ENCODE results near the gene HSPA12A.

The HSPA12A gene

DNA sequence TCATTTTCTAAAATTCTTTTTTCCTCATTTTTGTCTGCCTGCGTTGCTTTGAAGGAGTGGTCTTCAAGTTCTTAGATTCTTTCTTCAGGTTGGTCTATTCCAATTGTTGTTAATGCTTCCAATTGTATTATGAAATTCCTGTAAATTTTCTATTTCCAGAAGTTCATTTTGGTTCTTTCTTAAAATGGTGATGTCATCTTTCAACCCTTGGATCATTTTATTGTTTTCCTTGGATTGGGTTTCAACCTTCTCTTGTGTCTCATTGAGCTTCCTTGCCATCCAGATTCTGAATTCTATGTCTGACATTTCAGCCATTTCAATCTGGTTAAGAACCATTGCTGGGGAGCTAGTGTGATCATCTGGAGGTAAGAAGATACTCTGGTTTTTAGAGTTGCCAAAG lies 88.5 kb downstream of the HSPA12A start:
- ChIA-PET POLR2A (no interaction called here), CTCF (interaction anchor here (0.6 kb wide), 1 partner anchor 129 kb away, joined by 3 read pairs; no protein-coding TSS in a partner anchor)
- Histone ChIP-seq H3K9me3 (ENCODE audit: control extremely low read depth in 1 of 5, control insufficient read depth in 4 of 5, insufficient read depth in 2 of 5, low read depth in 1 of 5, low read length in 4 of 5) (peaks cover 0 to 5% (median 0%) of the 10 kb centered on the region in 5 experiments), H3K4me3 (ENCODE audit: control insufficient read depth in 1 of 7, extremely low read depth in 1 of 7, insufficient read depth in 4 of 7, low read depth in 2 of 7, low read length in 6 of 7) (no peak overlapping the region), H3K4me1 (ENCODE audit: control extremely low read depth in 1 of 4, control insufficient read depth in 4 of 4, insufficient read depth in 4 of 4, low read length in 3 of 4) (no peaks in the 10 kb centered on the region), H3K27ac (ENCODE audit: insufficient read depth in 1 of 2, low read depth in 1 of 2, low read length in 2 of 2, poor library complexity in 1 of 2, severe bottlenecking in 2 of 2) (no peak overlapping the region), H3K36me3 (ENCODE audit: control insufficient read depth in 4 of 4, insufficient read depth in 4 of 4, low read length in 3 of 4) (no peaks in the 10 kb centered on the region), H3K27me3 (replicated peaks in 2 of 5; ENCODE audit: control insufficient read depth in 4 of 5, insufficient read depth in 5 of 5, low read length in 4 of 5) (peaks cover 0 to 6% (median 0%) of the 10 kb centered on the region in 5 experiments)
- WGBS (ENCODE audit: insufficient coverage): no CpG with 5 or more reads among the region's 1 CpG
- no peak for DNase-seq

- DNase-seq: no peak
- 81% methylated on average over 4 of the region's 8 CpGs for WGBS (ENCODE audit: insufficient coverage)
- Histone ChIP-seq H3K4me1 (ENCODE audit: control extremely low read depth in 1 of 4, control insufficient read depth in 4 of 4, insufficient read depth in 4 of 4, low read length in 3 of 4) (no peaks in the 10 kb centered on the region), H3K27ac (ENCODE audit: insufficient read depth in 1 of 2, low read depth in 1 of 2, low read length in 2 of 2, poor library complexity in 1 of 2, severe bottlenecking in 2 of 2) (no peak overlapping the region), H3K27me3 (replicated peaks in 2 of 5; ENCODE audit: control insufficient read depth in 4 of 5, insufficient read depth in 5 of 5, low read length in 4 of 5) (peaks cover 0 to 3% (median 0%) of the 10 kb centered on the region in 5 experiments), H3K9me3 (ENCODE audit: control extremely low read depth in 1 of 5, control insufficient read depth in 4 of 5, insufficient read depth in 2 of 5, low read depth in 1 of 5, low read length in 4 of 5) (peaks cover 0 to 5% (median 0%) of the 10 kb centered on the region in 5 experiments), H3K36me3 (ENCODE audit: control insufficient read depth in 4 of 4, insufficient read depth in 4 of 4, low read length in 3 of 4) (no peaks in the 10 kb centered on the region), H3K4me3 (ENCODE audit: control insufficient read depth in 1 of 7, extremely low read depth in 1 of 7, insufficient read depth in 4 of 7, low read depth in 2 of 7, low read length in 6 of 7) (no peak overlapping the region)
- POLR2A ChIA-PET: no interaction called here
- CTCF ChIA-PET: no interaction called here
Observed at GRCh38 chr10:116648903-116649302, 93.5 kb downstream of the HSPA12A start.

DNA sequence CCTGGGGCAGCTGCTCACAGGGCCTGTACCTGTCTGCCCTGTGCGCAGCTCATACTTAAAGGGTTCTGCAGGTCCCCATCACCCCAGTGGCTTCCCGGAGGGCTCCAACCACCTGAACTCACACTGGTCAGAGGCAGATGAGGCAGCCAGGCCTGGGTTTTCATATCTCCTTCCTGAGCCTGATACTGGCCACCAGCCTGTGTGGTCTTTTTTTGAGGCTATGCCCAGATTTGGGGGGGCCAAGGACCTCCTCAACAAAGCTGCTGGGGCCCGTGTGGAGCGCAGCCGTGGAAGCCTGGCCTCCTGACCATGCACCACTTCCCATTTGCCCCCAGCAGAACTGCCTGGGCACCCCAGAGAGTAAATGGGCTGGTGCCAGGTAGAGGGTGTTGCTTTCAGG lies 95.9 kb downstream of the HSPA12A start:
- Histone ChIP-seq H3K36me3 (ENCODE audit: control insufficient read depth in 4 of 4, insufficient read depth in 4 of 4, low read length in 3 of 4) (no peaks in the 10 kb centered on the region), H3K27ac (ENCODE audit: insufficient read depth in 1 of 2, low read depth in 1 of 2, low read length in 2 of 2, poor library complexity in 1 of 2, severe bottlenecking in 2 of 2) (no peak overlapping the region), H3K9me3 (ENCODE audit: control extremely low read depth in 1 of 5, control insufficient read depth in 4 of 5, insufficient read depth in 2 of 5, low read depth in 1 of 5, low read length in 4 of 5) (peaks cover 0 to 5% (median 0%) of the 10 kb centered on the region in 5 experiments), H3K27me3 (replicated peaks in 2 of 5; ENCODE audit: control insufficient read depth in 4 of 5, insufficient read depth in 5 of 5, low read length in 4 of 5) (peaks cover 0 to 3% (median 0%) of the 10 kb centered on the region in 5 experiments), H3K4me1 (ENCODE audit: control extremely low read depth in 1 of 4, control insufficient read depth in 4 of 4, insufficient read depth in 4 of 4, low read length in 3 of 4) (no peaks in the 10 kb centered on the region), H3K4me3 (ENCODE audit: control insufficient read depth in 1 of 7, extremely low read depth in 1 of 7, insufficient read depth in 4 of 7, low read depth in 2 of 7, low read length in 6 of 7) (no peak overlapping the region)
- POLR2A ChIA-PET: no interaction called here
- WGBS (ENCODE audit: insufficient coverage): 100% methylated on average over 2 of the region's 5 CpGs
- CTCF ChIA-PET: no interaction called here
- no peak for DNase-seq

GRCh38 chr10:116637830-116638229 lies 104.5 kb downstream of the HSPA12A start:
- Histone ChIP-seq H3K4me3 (ENCODE audit: control insufficient read depth in 1 of 7, extremely low read depth in 1 of 7, insufficient read depth in 4 of 7, low read depth in 2 of 7, low read length in 6 of 7) (no peak overlapping the region), H3K27ac (ENCODE audit: insufficient read depth in 1 of 2, low read depth in 1 of 2, low read length in 2 of 2, poor library complexity in 1 of 2, severe bottlenecking in 2 of 2) (no peak overlapping the region), H3K4me1 (ENCODE audit: control extremely low read depth in 1 of 4, control insufficient read depth in 4 of 4, insufficient read depth in 4 of 4, low read length in 3 of 4) (no peaks in the 10 kb centered on the region), H3K27me3 (replicated peaks in 2 of 5; ENCODE audit: control insufficient read depth in 4 of 5, insufficient read depth in 5 of 5, low read length in 4 of 5) (peaks cover 0 to 15% (median 1%) of the 10 kb centered on the region in 5 experiments), H3K9me3 (ENCODE audit: control extremely low read depth in 1 of 5, control insufficient read depth in 4 of 5, insufficient read depth in 2 of 5, low read depth in 1 of 5, low read length in 4 of 5) (peaks cover 0 to 4% (median 0%) of the 10 kb centered on the region in 5 experiments), H3K36me3 (ENCODE audit: control insufficient read depth in 4 of 4, insufficient read depth in 4 of 4, low read length in 3 of 4) (no peaks in the 10 kb centered on the region)
- ChIA-PET POLR2A (no interaction called here), CTCF (no interaction called here)
- no peak for DNase-seq
- WGBS (ENCODE audit: insufficient coverage): 0% methylated on average over 1 of the region's 1 CpG

DNA sequence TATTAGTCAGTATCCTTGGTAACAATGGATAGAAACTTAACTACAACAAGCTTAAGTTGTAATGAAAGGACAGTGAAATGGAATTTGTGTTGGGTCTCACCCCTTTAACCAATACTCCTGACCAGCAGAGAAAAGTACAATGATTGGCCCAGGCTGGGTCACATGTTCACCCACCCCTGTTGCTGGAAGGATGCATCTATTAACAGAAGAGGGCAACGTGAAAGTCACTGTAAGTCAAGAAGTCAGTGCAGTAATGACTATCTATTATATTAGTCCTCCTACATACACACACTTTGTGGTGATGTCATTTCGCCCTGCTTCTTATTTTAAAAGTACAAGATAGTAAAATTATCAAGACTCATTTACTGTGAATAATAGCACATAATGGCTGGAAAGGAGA lies 105.4 kb downstream of the HSPA12A start:
- Histone ChIP-seq H3K27ac (ENCODE audit: insufficient read depth in 1 of 2, low read depth in 1 of 2, low read length in 2 of 2, poor library complexity in 1 of 2, severe bottlenecking in 2 of 2) (no peak overlapping the region), H3K36me3 (ENCODE audit: control insufficient read depth in 4 of 4, insufficient read depth in 4 of 4, low read length in 3 of 4) (no peaks in the 10 kb centered on the region), H3K27me3 (replicated peaks in 2 of 5; ENCODE audit: control insufficient read depth in 4 of 5, insufficient read depth in 5 of 5, low read length in 4 of 5) (peaks cover 0 to 15% (median 1%) of the 10 kb centered on the region in 5 experiments), H3K9me3 (ENCODE audit: control extremely low read depth in 1 of 5, control insufficient read depth in 4 of 5, insufficient read depth in 2 of 5, low read depth in 1 of 5, low read length in 4 of 5) (peaks cover 0 to 4% (median 0%) of the 10 kb centered on the region in 5 experiments), H3K4me3 (ENCODE audit: control insufficient read depth in 1 of 7, extremely low read depth in 1 of 7, insufficient read depth in 4 of 7, low read depth in 2 of 7, low read length in 6 of 7) (no peak overlapping the region), H3K4me1 (ENCODE audit: control extremely low read depth in 1 of 4, control insufficient read depth in 4 of 4, insufficient read depth in 4 of 4, low read length in 3 of 4) (no peaks in the 10 kb centered on the region)
- POLR2A ChIA-PET: no interaction called here
- WGBS (ENCODE audit: insufficient coverage): no CpG with 5 or more reads among the region's 2 CpGs
- CTCF ChIA-PET: no interaction called here
- no peak for DNase-seq

DNA sequence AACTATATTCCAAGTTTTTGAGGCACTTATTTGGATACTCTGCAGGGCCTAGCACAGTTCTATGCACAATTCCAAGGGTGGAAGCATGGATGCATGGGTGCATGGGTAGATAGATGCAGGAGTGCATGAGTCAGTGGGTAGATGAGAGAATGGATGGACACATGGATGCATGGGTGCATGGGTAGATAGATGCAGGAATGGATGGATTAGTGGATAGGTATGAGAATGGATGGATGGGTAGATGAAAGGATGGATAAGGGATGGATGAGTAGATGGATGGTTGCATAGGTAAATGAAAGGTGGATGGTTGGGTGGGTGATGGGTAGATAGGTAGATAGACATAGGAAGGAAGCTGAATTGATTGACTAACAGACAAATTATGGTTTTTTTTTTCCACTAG lies 106.0 kb downstream of the HSPA12A start:
- ChIA-PET CTCF (no interaction called here), POLR2A (no interaction called here)
- H3K4me3 ChIP-seq (ENCODE audit: control insufficient read depth in 1 of 7, extremely low read depth in 1 of 7, insufficient read depth in 4 of 7, low read depth in 2 of 7, low read length in 6 of 7): no peak overlapping the region
- H3K4me1 ChIP-seq (ENCODE audit: control extremely low read depth in 1 of 4, control insufficient read depth in 4 of 4, insufficient read depth in 4 of 4, low read length in 3 of 4): no peaks in the 10 kb centered on the region
- H3K27ac ChIP-seq (ENCODE audit: insufficient read depth in 1 of 2, low read depth in 1 of 2, low read length in 2 of 2, poor library complexity in 1 of 2, severe bottlenecking in 2 of 2): no peak overlapping the region
- H3K36me3 ChIP-seq (ENCODE audit: control insufficient read depth in 4 of 4, insufficient read depth in 4 of 4, low read length in 3 of 4): no peaks in the 10 kb centered on the region
- peaks cover 0 to 4% (median 0%) of the 10 kb centered on the region in 5 experiments for H3K9me3 ChIP-seq (ENCODE audit: control extremely low read depth in 1 of 5, control insufficient read depth in 4 of 5, insufficient read depth in 2 of 5, low read depth in 1 of 5, low read length in 4 of 5)
- H3K27me3 ChIP-seq (replicated peaks in 2 of 5; ENCODE audit: control insufficient read depth in 4 of 5, insufficient read depth in 5 of 5, low read length in 4 of 5): peaks cover 0 to 15% (median 1%) of the 10 kb centered on the region in 5 experiments
- no peak for DNase-seq

DNA sequence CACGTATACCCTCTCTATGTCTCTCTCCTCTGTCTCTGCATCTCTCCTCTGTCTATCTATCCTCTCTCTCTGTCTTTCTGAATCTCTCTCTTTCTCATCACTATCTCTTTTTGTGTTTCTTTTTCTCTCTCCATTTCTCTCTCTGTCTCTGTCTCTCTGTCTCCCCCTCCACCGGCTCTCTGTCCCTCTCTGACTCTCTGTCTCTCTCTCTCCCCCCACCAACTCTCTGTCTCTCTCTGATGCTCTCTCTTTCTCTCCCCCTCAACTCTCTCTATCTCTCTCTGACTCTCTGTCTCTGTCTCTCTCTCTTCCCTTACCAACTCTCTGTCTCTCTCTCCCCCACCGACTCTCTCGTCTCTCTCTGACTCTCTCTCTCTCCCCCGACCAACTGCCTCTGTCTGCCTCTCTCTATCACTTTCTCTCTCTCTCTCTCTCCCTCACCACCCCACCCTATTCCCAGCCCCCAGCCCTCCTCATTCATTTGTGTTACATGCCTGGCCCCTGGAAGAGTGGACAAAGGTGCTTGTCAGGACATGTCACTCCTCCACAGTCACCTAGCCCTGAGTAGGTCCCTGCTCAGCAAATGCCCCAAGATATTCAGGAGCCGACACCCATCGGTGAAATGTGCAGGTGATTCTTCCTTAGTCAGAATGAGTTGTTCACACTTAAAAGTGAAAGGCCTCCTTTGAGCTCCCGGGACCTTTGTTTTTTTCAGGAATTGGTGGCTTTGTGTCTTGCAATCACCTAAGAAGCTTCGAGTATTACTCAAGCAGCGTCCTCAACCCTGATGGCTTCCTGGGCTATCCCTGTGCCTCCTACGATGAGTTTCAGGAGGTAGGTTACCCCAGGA lies 108.0 kb downstream of the HSPA12A start:
- WGBS (ENCODE audit: insufficient coverage): 93% methylated on average over 9 of the region's 11 CpGs
- CTCF ChIA-PET: no interaction called here

More for the DNA sequence above, 108.0 kb downstream of the HSPA12A start:
- POLR2A ChIA-PET: no interaction called here
- Histone ChIP-seq H3K27me3 (replicated peaks in 2 of 5; ENCODE audit: control insufficient read depth in 4 of 5, insufficient read depth in 5 of 5, low read length in 4 of 5) (peaks cover 2 to 12% (median 11%) of the 10 kb centered on the region in 5 experiments), H3K9me3 (ENCODE audit: control extremely low read depth in 1 of 5, control insufficient read depth in 4 of 5, insufficient read depth in 2 of 5, low read depth in 1 of 5, low read length in 4 of 5) (no peaks in the 10 kb centered on the region), H3K36me3 (ENCODE audit: control insufficient read depth in 4 of 4, insufficient read depth in 4 of 4, low read length in 3 of 4) (no peaks in the 10 kb centered on the region), H3K4me1 (ENCODE audit: control extremely low read depth in 1 of 4, control insufficient read depth in 4 of 4, insufficient read depth in 4 of 4, low read length in 3 of 4) (no peaks in the 10 kb centered on the region), H3K4me3 (ENCODE audit: control insufficient read depth in 1 of 7, extremely low read depth in 1 of 7, insufficient read depth in 4 of 7, low read depth in 2 of 7, low read length in 6 of 7) (no peak overlapping the region), H3K27ac (ENCODE audit: insufficient read depth in 1 of 2, low read depth in 1 of 2, low read length in 2 of 2, poor library complexity in 1 of 2, severe bottlenecking in 2 of 2) (no peak overlapping the region)
- no peak for DNase-seq

Measured in common myeloid progenitor, CD34-positive (primary cell).